Measurements from ENCODE around the gene WDR35.
"Not testable (repeated sequence)": the region's sequence is repeated elsewhere in the genome, so short reads cannot be mapped to it uniquely, and the experiment has no call there.

The WDR35 gene

GRCh38 chr2:19899985-19900930 lies 89.6 kb downstream of the WDR35 start:
- FAIRE-seq: peak; percentile 29
- no peak for TF ChIP-seq CTCF (IDR thresholded peaks at IDR 0.05; ENCODE audit: insufficient read depth, missing control alignments)
- DNase-seq (ENCODE audit: insufficient read length, low spot score): no peak

DNA sequence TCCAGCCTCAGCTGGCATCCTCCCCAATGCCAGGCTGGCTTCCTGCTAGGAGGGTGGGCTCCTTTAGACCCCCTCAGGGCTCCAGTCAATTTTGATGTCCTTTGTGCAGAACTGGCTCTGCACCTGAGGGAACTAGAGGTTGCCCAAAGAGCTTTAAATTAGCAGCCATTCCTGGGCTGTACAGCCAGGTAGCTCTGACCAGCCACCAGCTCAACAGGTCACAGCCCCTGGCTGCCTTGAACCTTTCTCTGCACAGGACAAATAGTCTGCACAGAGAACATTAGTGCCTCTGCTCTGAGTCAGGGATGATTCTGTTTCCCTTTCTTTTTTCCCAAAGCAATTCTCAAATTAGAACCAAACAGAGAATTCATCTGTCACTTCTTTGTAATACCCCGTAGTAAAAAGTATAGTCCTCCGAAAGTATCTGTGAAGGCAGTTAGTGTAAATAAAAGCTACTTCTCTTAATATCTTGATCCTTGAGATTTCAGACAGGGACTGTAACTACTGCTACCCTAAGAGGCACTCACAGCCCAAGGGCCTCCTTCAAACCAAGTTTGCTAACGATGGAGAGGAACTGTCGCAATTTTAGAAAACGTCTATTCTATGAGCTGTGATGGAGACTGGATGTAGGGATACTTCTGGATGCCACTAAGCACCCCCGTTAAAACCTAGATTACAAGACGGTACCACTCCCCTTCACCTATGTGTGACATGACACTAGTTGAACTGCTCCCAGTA lies 91.1 kb downstream of the WDR35 start:
- TF ChIP-seq CTCF (IDR thresholded peaks at IDR 0.05; ENCODE audit: insufficient read depth, missing control alignments): no peak
- no peak for FAIRE-seq
- no peak for DNase-seq (ENCODE audit: insufficient read length, low spot score)

DNA sequence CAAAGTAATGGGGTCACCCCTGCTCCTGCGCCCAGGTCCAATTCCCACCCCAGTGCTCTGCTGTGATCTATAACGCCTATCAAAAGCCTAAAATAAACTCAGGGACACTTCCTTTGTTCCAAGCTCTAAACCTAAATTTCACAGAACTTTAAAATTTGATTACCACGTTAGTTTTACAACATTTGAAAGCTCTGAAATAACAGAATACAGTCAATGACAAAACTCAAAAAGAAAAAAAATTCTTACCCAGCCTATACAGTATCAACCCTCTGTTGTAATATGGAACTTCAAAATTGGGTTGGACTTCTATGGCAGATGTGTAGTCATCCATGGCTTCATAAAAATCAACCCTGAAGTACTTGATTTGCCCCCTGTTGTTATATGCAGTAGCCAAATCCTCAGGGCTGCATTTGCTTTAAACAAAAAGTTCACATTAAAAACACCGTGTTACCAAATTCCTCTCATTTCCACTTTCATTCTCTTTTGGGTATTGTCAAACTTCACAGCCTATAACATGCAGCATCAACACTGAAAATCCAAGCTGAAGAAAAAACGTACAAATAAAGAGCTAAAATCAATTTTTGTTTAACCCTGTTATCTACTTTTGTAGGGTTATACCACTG lies 92.2 kb downstream of the WDR35 start:
- FAIRE-seq (no peak), DNase-seq (ENCODE audit: insufficient read length, low spot score) (no peak)
- TF ChIP-seq CTCF (IDR thresholded peaks at IDR 0.05; ENCODE audit: insufficient read depth, missing control alignments): no peak

- DNase-seq (ENCODE audit: insufficient read length, low spot score) (no peak), FAIRE-seq (no peak)
- TF ChIP-seq CTCF (IDR thresholded peaks at IDR 0.05; ENCODE audit: insufficient read depth, missing control alignments): no peak
These were observed 94.4 kb downstream of the WDR35 start for GRCh38 chr2:19895535-19895934.

DNA sequence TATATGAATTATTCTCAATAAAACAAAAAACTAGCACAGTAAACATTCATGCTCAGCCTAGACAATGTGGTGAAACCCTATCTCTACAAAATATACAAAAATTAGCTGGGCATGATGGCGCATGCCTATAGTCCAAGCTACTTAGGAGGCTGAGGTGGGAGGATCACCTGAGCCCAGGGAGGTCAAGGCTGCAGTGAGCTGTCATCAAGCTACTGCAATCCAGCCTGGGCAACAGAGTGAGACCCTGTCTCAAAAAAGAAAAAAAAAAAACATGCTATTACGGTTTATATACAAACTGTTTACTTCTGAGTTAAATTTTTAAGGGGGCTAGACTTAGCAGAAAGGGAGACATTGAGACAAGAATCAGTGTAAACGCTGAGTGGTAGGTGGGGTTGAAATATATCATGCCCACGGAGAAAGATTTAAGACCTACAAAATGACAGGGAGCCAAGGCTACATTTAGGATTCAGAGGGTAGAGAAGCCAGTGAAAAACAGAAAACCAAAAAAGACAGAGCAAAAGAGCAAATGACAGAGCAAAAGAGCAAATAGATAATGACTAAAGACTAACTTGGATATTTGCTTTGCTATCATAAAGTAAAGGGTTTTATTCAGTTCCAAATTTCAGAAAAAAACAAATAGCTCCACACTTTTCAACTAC lies 95.6 kb downstream of the WDR35 start:
- no peak for FAIRE-seq
- no peak for DNase-seq (ENCODE audit: insufficient read length, low spot score)
- TF ChIP-seq CTCF (IDR thresholded peaks at IDR 0.05; ENCODE audit: insufficient read depth, missing control alignments): no peak

DNA sequence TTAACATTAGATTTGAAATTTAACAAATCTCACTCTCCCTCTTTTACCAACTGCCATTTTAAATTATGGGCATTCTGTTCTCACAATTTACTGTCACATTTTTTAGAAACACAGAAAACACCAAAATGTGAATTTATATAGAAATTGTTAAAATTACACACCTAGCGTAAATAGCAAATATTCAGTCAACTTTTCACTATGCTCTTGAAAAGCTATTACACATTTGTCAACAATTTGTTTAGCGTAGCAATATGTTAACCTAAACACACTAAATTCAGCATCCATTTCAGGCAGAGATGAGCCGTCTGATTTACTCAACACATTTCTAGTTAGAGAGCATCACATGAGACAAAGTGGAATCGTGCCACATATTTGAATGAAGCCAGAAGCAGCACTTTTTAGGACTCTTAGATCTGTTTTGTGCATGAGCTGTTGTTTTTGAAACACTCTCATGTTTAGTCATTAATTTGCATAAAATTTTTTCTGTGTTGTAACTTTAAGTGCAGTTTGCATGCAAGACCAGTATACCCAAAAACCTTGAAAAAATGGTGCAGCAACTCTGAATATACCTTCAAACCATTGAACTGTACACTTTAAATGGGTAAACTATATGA lies 96.3 kb downstream of the WDR35 start:
- no peak for DNase-seq (ENCODE audit: insufficient read length, low spot score)
- no peak for TF ChIP-seq CTCF (IDR thresholded peaks at IDR 0.05; ENCODE audit: insufficient read depth, missing control alignments)
- no peak for FAIRE-seq

- not testable (repeated sequence) for FAIRE-seq; DNase-seq (ENCODE audit: insufficient read length, low spot score)
These were observed 97.9 kb downstream of the WDR35 start for GRCh38 chr2:19891971-19892370.
